ENCODE measurements around the gene PBX2.

PBX2 gene

DNA sequence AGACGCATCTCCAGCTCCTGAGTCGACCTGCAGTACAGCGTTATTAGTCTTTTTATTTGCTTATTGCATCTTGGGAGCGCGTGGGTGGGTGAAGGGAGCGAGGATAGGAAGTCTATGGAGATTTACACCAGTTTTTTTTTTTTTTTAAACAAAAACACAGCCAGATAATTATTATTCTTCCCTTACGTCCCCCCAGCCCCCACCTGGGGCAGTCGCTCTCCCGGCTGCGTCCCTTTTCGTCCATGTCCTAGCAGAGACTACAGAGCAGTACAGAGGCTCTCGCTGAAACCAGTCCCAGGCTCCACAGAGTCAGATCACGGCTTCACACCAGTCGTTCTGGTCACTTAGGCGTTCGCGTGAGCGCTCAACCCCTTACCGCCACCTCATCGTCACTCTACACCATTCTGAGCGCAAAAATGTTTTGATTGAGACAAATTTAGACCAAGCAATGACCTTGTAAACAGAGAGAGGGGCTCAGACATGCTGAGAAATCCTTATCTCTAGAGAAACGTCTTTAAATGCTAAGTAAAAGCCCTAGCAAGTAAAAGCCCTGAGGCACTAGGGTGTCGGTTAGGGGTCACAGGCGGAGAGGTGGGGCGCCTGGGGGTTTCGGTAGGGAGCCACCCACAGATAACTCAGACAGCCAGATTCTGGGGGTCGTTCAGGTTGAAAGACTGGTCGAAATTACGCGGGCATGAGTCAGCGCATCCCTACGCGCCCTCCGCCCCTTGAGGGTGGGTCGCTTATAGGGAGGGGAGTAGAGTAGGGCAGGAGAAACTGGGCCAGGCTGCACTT is 37.0 kb downstream of the PBX2 start:
- no peak for TF ChIP-seq EZH2 (IDR thresholded peaks at IDR 0.05; ENCODE audit: borderline replicate concordance, low read length)
- no peak for TF ChIP-seq CTCF (IDR thresholded peaks at IDR 0.05; ENCODE audit: low read length)
- Histone ChIP-seq H3K4me3 (ENCODE audit: low read depth, low read length, poor library complexity, severe bottlenecking) (peak overlapping the region; percentile 80), H3K4me1 (ENCODE audit: insufficient read depth, low read length, severe bottlenecking) (peaks cover 25% of the 10 kb centered on the region), H2AFZ (ENCODE audit: low read length) (no peak overlapping the region), H3K27ac (ENCODE audit: low read depth, low read length, poor library complexity, severe bottlenecking) (no peak overlapping the region), H3K36me3 (ENCODE audit: insufficient read depth, low read length) (peaks cover 7% of the 10 kb centered on the region), H3K27me3 (ENCODE audit: insufficient read depth, low read length) (no peaks in the 10 kb centered on the region), H3K9me3 (ENCODE audit: low read length) (no peaks in the 10 kb centered on the region), H3K9me2 (ENCODE audit: low read depth, low read length) (no peaks in the 10 kb centered on the region), H3K9ac (ENCODE audit: low read length) (peak overlapping the region; percentile 8; the same call in 1 of the 2 replicates), H4K20me1 (ENCODE audit: insufficient read depth, low read length) (no peaks in the 10 kb centered on the region), H3F3A (ENCODE audit: insufficient read depth, low read length) (0 out of 2 replicates have a peak, but pooled peaks cover 4% of the 10 kb centered on the region), H3K4me2 (ENCODE audit: low read length) (peak overlapping the region; percentile 88), H3K79me2 (ENCODE audit: insufficient read depth, low read length) (no peaks in the 10 kb centered on the region)

GRCh38 chr6:32151863-32152768 is 37.9 kb downstream of the PBX2 start, which contains the start of gene PRRT1:
PRRT1 (minus strand) TSS chr6:32151939; CDS start chr6:32151827, 112 bp downstream.
- H3K9me3 ChIP-seq (ENCODE audit: low read length): no peaks in the 10 kb centered on the region
- no peak for TF ChIP-seq CTCF (IDR thresholded peaks at IDR 0.05; ENCODE audit: low read length)
- TF ChIP-seq EZH2 (IDR thresholded peaks at IDR 0.05; ENCODE audit: borderline replicate concordance, low read length): no peak
- H3K4me1 ChIP-seq (ENCODE audit: insufficient read depth, low read length, severe bottlenecking): peaks cover 25% of the 10 kb centered on the region
- H2AFZ ChIP-seq (ENCODE audit: low read length): no peak within 1 kb of the TSS
- H4K20me1 ChIP-seq (ENCODE audit: insufficient read depth, low read length): no peaks in the 10 kb centered on the region
- H3K9me2 ChIP-seq (ENCODE audit: low read depth, low read length): no peaks in the 10 kb centered on the region
- no peak within 1 kb of the TSS; the same call in 1 of the 2 replicates for H3K4me2 ChIP-seq (ENCODE audit: low read length)
- H3K9ac ChIP-seq (ENCODE audit: low read length): no peak within 1 kb of the TSS
- H3K27ac ChIP-seq (ENCODE audit: low read depth, low read length, poor library complexity, severe bottlenecking): no peak within 1 kb of the TSS
- no peak within 1 kb of the TSS for H3K4me3 ChIP-seq (ENCODE audit: low read depth, low read length, poor library complexity, severe bottlenecking)
- H3K36me3 ChIP-seq (ENCODE audit: insufficient read depth, low read length): no peaks in the 10 kb centered on the region; the same call in 1 of the 2 replicates
- H3K79me2 ChIP-seq (ENCODE audit: insufficient read depth, low read length): no peaks in the 10 kb centered on the region
- H3F3A ChIP-seq (ENCODE audit: insufficient read depth, low read length): 0 out of 2 replicates have a peak, but pooled peaks cover 4% of the 10 kb centered on the region
- no peaks in the 10 kb centered on the region; the same call in 1 of the 2 replicates for H3K27me3 ChIP-seq (ENCODE audit: insufficient read depth, low read length)

GRCh38 chr6:32151181-32151862 is 38.7 kb downstream of the PBX2 start:
- Histone ChIP-seq H3K4me3 (ENCODE audit: low read depth, low read length, poor library complexity, severe bottlenecking) (no peak overlapping the region), H3F3A (ENCODE audit: insufficient read depth, low read length) (0 out of 2 replicates have a peak, but pooled peaks cover 4% of the 10 kb centered on the region), H3K36me3 (ENCODE audit: insufficient read depth, low read length) (no peaks in the 10 kb centered on the region; the same call in 1 of the 2 replicates), H4K20me1 (ENCODE audit: insufficient read depth, low read length) (no peaks in the 10 kb centered on the region), H3K9me2 (ENCODE audit: low read depth, low read length) (no peaks in the 10 kb centered on the region), H3K4me2 (ENCODE audit: low read length) (no peak overlapping the region), H3K9ac (ENCODE audit: low read length) (no peak overlapping the region), H3K27me3 (ENCODE audit: insufficient read depth, low read length) (no peaks in the 10 kb centered on the region; the same call in 1 of the 2 replicates), H3K4me1 (ENCODE audit: insufficient read depth, low read length, severe bottlenecking) (peaks cover 25% of the 10 kb centered on the region), H2AFZ (ENCODE audit: low read length) (no peak overlapping the region), H3K79me2 (ENCODE audit: insufficient read depth, low read length) (no peaks in the 10 kb centered on the region), H3K27ac (ENCODE audit: low read depth, low read length, poor library complexity, severe bottlenecking) (no peak overlapping the region), H3K9me3 (ENCODE audit: low read length) (no peaks in the 10 kb centered on the region)
- TF ChIP-seq CTCF (IDR thresholded peaks at IDR 0.05; ENCODE audit: low read length) (no peak), EZH2 (IDR thresholded peaks at IDR 0.05; ENCODE audit: borderline replicate concordance, low read length) (no peak)

Data from OCI-LY1 (cell line).